HG03432 (cell line): ENCODE measurements around the gene HDAC9.

Experiments
- ATAC-seq: cut with Tn5 transposase; IDR thresholded peaks from one replicate; pipeline ENCODE4 v1.9.1; 2021; ENCODE audit warnings: mild to moderate bottlenecking, moderate library complexity; ENCODE audit not compliant: unreplicated experiment

The HDAC9 gene

DNA sequence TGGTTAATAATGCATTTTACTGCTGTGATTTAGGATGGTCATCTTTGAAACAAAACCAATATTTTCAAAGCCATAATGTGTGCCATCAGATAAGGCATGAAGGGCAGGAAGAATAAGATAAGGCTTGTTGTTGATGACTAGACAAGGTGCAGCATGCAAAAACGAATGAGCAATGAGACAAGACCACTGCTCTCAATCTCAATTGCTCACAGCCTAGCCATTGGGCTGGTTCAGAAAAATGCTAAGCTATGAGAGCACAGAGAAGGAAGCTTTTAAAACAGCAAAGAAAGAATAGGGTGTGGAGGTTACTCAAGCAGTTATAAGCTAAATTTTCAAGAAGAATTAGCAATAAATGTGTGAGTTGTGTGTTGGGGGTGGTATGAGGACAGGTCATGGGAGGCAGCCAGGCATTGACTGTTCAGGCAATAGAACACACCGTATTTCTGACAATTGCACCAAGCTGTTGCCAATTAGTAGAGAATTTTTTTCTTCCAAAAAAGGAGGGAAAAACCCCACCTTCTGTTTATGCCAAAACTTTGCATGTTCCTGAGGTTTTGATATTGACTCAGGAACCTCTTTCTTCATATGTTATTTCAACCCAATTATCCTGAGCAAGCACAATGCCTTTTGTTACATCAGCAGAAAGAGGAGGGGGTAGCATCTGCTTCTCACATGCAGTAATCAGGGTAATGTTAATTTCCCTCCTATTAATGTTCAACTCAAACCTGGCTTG lies 276.5 kb downstream of the HDAC9 start:
- no peak for ATAC-seq

DNA sequence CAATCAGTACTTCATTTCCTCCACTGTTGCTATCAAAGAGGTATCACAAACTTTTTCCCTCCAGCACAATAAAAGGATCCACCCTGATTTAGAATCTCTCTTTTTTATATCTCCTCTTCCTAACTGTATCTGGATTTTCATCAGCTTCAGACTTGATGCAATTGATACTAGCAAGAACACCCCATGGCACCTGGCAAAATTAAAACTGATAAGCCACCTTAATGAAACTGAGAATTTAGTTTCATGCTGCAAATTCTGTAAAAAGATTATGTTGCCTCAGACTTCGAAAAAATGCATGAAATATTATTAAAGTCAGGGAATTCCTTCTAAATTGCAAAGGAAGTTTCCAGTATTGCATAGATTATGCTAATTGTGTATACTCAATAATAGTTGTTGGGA lies 277.0 kb downstream of the HDAC9 start:
- no peak for ATAC-seq

DNA sequence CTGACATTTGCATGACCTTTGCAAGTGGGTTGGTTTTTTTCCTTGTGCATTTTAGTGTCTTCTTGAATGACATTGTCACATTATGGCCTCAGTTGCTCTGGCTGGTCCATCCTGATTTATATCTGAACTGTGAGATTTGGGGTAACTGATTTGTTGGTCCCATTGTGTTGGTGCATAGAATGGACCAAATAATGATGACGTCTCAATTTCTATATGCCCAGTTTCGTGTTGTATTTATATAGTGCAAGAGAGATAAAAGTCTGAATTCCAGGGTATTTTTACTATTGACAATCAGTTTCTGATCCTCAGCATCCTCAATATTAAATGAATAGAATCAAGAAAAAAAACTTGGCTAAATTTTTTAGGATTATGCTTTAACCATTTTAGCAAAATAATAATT lies 281.8 kb downstream of the HDAC9 start:
- ATAC-seq = no peak

DNA sequence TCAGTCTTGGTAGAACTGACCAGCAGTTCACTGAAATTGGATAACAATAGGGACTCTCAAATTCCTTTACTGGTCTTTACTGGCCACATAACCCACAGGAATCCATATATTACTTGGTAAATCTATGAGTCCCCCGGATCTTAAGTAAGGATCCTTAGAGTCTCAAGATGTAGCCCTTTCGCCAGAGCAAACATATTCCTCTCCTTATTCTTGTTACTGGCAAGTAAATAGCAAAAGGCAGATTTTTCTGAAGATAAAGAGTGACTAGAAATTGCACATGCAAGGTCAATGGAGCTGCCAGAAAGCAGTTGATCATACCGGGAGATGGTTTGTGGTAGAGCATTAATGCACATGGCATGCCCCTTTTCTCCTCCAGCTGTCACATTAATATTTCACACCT lies 283.0 kb downstream of the HDAC9 start:
- no peak for ATAC-seq

DNA sequence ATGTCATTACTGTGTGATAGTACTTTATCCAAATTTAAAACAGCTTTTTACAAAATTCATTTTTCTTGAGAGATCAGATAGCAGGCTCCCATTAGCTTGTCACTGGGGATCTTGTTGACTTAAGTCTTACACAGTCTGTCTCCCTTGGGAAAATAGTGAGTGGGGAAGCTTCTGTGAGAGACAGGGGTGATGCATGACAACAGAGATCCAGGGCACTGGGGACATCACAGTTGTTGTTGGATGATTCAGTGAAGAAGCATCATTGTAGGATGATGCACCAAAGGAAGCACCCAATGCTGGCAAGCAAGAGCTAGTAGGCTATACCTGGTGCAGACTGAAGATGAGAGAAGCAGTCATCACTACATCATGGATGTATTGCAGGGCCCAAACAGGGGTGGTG lies 284.7 kb downstream of the HDAC9 start:
- no peak for ATAC-seq

DNA sequence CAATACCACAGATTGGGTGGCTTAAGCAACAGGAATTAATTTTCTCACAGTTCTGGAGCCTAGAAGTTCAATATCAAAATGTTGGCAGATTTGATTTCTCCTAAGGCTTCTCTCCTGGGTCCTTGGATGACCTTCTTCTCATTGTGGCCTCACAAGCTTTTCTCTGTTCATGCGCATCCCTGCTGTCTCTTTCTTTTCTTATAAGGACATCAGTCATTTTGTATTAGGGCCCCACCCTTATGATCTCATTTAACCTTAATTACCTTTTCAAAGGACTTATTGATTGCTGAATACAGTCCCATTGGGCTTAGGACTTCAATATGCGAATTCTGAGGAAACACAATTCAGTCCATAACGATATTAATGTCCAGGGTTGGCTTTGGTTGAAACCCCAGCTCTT lies 285.4 kb downstream of the HDAC9 start:
- no peak for ATAC-seq

DNA sequence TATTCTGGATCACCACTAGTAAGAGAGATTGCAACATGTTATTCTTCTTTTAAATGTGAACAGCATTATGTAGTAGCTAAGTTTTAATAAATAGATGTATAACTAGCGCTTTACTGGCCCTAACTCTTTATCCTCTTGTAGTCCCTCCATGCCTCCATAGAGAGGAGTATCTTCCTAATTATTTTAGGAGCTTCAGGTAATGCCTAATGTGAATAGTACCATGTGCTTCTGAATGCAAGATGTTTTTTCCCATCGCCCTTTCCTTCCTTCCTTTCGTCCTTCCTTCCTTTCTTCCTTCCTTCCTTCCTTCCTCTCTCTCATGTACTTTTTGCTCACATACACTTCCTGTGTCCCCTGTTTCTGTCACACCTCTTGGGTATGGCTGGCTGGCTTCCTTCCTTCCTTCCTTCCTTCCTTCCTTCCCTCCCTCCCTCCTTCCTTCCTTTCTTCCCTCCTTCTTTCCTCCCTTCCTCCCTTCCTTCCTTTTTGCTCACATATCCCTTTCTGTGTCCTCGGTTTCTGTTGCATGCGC lies 290.7 kb downstream of the HDAC9 start:
- ATAC-seq = no peak

DNA sequence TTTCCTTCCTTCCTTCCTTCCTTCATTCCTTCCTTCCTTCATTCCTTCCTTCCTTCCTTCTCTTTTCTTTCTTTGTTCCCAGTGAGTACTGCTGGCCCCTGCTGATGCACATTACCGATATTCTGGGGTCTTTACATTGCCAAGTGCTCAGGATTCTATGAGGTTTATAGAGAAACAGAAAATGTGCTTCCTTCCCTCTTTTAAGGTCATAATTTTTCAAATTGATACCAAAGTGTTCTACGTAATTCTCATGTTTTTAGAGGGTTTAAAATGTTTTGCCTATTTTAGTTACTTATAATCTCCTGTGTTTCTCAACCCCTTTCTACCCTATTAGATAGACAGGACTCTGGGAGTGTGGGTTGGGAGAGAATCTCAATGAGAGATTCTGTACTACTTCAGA lies 291.2 kb downstream of the HDAC9 start:
- ATAC-seq = no peak

DNA sequence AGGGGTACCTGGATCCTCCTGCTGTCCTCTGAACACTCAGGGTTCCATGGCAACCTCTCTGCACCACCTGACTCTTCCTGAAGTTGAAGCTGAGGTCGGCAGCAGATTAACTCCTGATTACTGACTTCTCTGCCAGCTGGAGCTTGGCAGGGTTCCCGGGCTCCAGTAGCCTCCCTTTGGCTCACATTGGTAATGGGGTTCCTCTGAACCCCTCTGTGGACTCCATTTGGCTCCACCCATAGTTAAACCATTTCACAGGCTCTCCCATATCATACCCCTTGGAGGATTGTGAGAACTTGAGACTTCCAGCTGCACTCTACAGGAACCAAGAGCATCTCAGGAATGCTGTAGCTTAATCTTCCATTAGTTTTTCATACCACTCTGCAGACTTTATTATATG lies 292.5 kb downstream of the HDAC9 start:
- ATAC-seq = no peak

DNA sequence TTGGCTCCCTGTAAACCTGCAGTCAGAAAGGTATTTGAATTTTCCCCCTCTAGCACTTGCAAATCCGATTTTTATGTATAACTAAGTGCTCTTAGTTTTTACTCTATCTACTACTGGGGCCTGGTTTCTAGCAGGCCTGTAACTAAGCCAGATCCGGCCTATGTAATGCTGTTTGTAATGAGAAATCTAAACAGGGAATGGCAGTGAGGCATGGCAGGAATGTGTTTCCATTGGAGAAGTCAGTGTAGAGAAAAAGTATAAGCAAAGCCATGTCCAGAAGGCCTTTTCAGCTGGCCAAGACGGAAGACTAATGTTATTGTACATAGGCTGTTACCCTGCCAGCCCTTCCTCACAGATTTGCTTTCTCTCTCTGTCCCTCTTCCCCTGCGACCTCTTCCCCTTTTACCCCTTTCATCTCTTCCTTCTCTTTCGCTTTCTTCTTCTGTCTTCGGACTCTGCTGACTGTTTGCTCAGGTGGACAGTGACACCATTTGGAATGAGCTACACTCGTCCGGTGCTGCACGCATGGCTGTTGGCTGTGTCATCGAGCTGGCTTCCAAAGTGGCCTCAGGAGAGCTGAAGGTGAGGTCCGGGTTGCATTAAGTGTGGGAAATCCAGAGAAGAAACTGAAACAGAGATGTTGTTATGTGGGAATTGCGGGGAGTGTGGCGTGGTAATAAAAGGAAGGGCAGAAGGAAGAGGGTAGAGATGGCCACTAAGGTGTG lies 297.5 kb downstream of the HDAC9 start:
- ATAC-seq = no peak

DNA sequence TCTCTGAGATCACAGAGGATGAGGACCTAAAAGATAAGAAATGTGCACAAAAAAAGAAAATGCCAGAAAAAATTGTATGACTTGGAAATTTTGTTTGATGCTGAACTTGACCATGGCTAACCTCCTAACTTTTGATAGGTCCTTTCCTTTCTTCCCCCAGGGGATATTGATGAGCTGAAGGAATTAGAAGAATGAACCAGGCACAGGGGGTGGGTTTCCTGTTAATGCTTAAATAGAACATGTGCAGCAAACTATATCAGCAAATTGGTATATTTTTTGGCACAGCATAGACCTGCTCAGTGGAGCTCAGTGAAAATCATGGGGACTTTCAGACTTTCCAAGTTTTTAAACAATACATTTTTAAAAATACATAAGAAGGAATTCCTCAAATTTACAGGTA lies 300.7 kb downstream of the HDAC9 start:
- no peak for ATAC-seq

DNA sequence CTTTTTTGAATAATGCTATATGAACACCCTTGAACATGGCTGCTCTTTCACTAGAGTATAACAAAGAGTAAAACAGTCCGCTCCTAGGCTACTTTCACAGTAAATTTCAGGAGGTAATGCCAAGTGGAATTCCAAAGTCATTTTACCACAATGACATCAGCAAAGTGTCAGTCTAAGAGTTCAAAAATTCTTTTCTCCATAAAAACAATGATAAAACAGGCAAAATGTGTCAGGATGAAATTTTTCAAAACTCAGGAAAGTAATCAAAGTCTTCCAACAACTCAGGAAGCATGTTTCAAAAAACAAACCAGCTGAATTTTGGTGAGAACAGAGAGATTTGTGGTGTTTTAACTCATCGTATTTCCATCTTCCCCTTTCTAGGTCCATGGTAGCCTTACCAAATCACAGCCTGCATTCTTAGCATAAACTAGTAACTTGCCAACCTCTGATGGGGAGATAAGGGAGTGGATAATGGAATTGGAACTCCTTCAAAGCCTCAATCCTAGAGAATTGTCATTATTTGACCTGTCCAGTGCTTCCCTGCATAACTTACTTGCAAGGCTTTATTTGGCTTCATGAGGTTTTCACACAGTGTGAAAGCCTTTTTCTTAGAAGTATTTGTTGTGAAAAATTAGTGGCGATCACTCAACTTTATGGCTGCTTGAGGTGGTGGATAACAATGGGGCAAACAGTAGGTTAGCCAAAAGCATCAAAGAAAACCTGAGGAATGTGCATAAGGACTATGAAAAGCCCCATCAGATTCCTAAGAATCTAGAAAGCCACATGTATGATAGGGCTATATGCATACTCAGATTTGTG lies 302.7 kb downstream of the HDAC9 start:
- no peak for ATAC-seq

DNA sequence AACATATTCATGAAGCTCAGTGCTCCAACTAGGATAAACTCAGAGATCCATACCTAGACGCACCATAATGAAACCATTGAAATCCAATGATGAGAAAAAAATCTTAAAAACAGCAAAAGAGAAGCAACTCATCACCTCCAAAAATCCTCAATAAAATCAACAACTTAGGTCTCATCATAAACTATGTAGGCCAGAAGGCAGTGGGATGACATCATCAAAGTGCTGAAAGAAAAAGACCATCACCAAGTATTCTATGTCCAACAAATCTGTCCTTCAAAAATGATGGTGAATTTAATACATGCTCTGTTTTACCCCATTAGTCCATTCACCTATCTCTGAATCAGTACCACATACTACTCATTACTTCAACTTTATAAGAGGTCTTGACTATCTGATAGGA lies 304.4 kb downstream of the HDAC9 start:
- no peak for ATAC-seq

DNA sequence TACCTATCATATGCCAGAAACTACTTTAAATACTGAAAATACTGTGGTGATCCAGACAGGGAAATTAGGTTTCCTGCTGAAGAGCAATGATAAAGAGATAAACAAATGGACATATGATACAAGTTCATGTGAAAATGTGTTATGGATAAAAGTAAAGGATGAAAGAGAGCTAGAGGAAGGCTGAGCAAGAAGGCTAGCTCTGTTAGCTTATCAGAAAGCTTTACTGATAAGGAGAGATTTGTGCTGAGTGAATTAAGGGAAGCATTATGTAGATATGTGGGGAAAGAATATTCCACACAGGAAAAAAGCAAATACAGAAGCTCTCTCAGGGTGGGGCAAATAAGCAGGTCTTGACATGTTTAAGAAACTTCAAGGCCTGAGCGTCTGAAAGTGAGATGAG lies 308.4 kb downstream of the HDAC9 start:
- no peak for ATAC-seq

DNA sequence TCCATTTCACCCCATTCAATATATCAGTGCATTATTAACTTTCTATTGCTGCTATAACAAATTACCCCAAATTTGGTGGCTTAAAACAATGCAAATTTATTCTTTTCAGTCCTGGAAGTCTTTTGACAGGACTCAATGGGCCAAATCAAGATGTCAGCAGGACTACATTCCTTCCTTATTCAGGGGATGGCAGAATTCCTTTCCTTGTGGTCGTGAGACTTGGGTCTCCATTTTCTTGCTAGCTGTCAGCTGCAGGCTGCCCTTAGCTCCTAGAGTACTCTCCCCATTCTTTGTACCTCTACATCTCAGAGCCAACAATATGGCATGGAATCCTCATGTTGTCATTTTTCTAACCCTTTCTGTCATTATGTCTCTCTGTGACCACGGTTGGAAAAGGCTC lies 310.6 kb downstream of the HDAC9 start:
- no peak for ATAC-seq

DNA sequence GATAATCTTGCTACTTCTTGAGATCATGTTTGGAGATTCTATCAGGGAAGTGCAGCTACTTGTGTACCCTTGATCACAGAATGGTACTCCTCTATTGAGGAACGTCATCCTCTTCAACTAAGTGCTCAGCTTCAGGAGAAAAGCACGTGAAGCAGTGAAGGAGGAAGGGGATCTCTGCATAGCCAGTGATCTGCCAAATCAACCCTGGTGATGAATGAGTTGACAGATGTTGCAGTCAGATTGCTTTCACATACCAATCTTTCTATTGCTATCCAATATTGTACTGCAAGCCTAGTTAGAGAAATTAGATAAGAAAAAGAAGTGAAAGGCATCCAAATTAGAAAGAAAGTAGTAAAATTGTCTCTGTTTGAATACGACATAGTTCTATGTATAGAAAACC lies 312.5 kb downstream of the HDAC9 start:
- ATAC-seq = no peak

DNA sequence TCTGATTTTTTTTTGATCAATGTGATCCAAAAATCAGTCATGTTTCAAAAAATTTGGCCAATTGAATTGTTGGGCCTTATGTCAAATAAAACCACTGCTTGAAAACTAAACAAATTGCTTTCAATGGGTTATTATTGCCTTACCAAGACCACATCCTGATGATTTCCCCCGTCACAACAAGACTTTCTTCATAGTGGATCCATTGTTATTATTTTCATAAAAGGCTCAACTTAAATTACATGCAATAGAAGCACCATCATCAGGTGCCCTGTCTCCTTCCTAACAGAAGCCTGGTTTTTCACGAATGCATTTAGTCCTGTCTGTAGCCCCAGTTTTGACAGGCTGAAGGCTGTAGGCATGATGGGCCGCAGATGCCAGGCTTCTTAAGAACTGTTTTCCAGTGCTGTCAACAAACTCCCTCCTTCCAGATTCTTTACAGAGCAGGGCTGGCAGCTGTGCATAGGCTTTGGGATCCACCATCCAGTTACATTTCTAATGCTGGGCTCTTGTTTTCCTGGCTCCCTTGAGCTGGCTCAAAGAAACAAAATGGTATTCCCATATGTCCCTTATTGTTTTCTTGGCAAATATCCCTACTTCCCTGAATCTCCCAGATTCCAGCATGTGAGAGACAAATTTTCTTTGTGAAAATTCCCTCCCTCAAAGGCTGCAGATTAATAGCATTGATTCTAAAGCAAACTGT lies 319.9 kb downstream of the HDAC9 start:
- ATAC-seq = no peak

DNA sequence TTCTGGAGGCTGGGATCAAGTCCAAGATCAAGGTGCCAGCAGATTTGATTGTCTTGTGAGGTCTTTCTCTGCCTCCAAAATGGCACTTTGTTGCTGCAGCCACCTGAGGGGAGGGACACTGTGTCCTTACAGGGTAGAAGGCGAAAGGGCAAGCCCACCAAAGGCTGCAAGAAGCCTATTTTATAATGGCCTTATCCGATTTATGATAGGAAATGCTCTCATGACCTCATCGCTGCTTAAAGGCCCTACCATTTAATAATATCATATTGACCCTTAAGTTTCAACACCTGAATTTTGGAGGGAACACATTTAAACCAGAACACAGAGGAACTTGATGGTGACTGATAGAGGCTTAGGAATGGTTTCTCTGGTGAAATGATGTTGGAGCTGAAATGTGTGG lies 325.4 kb downstream of the HDAC9 start:
- no peak for ATAC-seq

DNA sequence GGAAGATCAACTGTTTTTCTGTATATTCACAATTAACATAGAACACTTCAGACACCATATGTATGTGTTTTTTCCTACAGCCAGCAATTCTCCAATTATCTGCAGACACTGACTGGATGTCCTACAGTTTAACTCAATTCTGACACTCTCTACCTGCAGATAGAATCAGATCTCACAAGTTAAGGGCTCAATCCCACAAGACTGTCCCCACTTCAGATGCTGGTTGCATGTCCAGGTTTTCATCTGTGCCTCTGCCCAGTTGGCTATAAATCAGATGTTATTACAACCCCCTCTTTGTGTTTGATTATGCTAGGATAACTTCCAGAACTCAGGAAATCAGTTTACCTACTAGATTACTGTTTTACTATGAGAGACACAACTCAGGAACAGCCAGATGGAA lies 326.0 kb downstream of the HDAC9 start:
- no peak for ATAC-seq

DNA sequence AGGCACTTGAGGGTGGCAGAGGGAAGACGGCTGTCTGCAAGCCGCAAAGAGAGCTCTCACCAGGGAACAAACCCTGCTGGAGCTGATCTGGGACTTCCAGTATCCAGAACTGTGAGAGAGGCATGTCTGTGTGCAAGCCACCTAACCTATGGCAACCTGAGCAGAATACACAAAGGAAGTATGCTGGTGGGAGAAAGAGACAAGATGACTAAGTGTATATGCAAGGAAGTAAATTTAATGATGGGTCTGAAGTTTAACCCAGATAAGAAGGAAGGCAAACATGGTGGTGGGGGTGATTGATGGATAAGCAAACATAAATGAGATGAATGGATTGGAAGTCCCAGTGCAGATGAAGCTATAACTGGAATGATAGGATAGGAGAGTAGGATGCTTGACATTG lies 328.6 kb downstream of the HDAC9 start:
- ATAC-seq = no peak
